Measurements from ENCODE around the gene ST3GAL5.

ST3GAL5 gene

DNA sequence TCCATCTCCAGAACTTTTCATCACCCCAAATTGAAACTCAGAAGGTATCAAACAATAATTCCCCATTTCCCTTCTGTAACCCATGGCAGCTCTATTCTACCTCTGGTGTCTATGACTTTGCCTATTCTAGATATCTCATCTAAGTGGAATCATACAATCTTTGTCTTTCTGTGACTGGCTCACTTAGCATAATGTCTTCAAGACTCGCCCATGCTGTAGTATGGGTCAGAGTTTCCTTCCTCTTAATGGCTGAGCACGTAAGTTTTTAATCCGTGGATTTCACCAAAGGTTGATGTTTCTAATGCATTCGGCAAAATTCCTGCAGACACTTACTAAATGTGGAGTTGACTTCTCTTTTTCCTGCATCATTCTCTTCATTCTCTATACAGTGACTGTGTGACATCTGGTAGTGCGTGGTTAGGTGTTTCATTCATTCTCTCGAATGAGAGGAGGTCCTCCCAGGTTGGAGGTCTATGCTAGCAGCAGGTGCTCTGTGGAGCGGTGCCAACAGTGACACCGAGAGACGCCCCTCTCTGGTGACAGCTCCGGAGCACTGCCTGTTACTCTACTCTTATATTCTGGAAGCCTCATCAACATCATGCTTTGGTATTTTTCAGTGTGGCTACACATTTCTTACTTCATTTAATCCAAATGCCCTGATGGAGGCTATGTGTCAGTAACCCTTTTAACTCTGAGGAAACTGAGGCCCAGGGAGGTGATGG is 84.9 kb downstream of the ST3GAL5 start:
- no peak overlapping the region for H3K4me3 ChIP-seq (ENCODE audit: low read depth, low read length)
- no peak for TF ChIP-seq CTCF (IDR thresholded peaks at IDR 0.05; ENCODE audit: insufficient read depth, low read depth, low read length, missing control alignments)
- no peak for DNase-seq (ENCODE audit: low read depth)

GRCh38 chr2:85802354-85803103 is 86.3 kb downstream of the ST3GAL5 start:
- no peak for TF ChIP-seq CTCF (IDR thresholded peaks at IDR 0.05; ENCODE audit: insufficient read depth, low read depth, low read length, missing control alignments)
- no peak overlapping the region for H3K4me3 ChIP-seq (ENCODE audit: low read depth, low read length)
- no peak for DNase-seq (ENCODE audit: low read depth)

DNA sequence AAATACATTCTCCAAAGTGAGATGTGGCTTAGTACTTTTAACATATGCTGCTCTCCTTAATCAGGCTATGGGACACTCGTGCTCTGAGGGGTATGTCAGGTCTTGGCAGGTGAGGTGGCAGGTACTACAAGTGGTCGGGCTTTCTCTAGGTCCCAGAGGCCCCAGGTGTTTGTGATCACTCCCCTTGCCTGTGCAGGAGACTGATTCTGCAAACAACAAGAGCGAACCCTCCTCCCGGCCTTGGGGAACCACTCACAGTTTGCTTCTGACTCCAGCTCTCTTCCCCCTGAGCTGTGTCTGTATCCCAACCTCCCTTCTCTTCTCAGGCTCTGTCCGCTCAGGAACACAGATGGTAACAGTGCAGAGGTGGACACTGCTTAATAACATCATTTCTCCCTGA is 86.9 kb downstream of the ST3GAL5 start:
- H3K4me3 ChIP-seq (ENCODE audit: low read depth, low read length), result no peak overlapping the region
- no peak for DNase-seq (ENCODE audit: low read depth)
- no peak for TF ChIP-seq CTCF (IDR thresholded peaks at IDR 0.05; ENCODE audit: insufficient read depth, low read depth, low read length, missing control alignments)

GRCh38 chr2:85800586-85800985 is 88.2 kb downstream of the ST3GAL5 start:
- no peak for DNase-seq (ENCODE audit: low read depth)
- H3K4me3 ChIP-seq (ENCODE audit: low read depth, low read length), result no peak overlapping the region
- no peak for TF ChIP-seq CTCF (IDR thresholded peaks at IDR 0.05; ENCODE audit: insufficient read depth, low read depth, low read length, missing control alignments)

GRCh38 chr2:85799215-85799956 is 89.4 kb downstream of the ST3GAL5 start:
- TF ChIP-seq CTCF (IDR thresholded peaks at IDR 0.05; ENCODE audit: insufficient read depth, low read depth, low read length, missing control alignments), result no peak
- DNase-seq (ENCODE audit: low read depth), result no peak
- no peak overlapping the region for H3K4me3 ChIP-seq (ENCODE audit: low read depth, low read length)

- no peak overlapping the region for H3K4me3 ChIP-seq (ENCODE audit: low read depth, low read length)
- DNase-seq (ENCODE audit: low read depth), result no peak
- TF ChIP-seq CTCF (IDR thresholded peaks at IDR 0.05; ENCODE audit: insufficient read depth, low read depth, low read length, missing control alignments), result no peak
Measured at GRCh38 chr2:85797921-85798320, 90.9 kb downstream of the ST3GAL5 start.

Measured in GM12865 (cell line).